Osteoblast (primary cell): Measurements from ENCODE around the gene GABBR2. TPM values are rescaled to one million over a fixed set of nuclear protein-coding genes. Genes with fewer than 3 reads are reported as not detected.

ENCODE experiments used
- DNase-seq: peaks from one replicate; pipeline ENCODE4 v3.0.0; 2011; ENCODE audit warnings: low spot score, mixed read lengths; ENCODE audit not compliant: insufficient read length; ENCODE audit errors: missing footprints
- H2AFZ ChIP-seq: 2 replicates; pipeline ENCODE4 v1.6.0; 2011; ENCODE audit warnings: mild to moderate bottlenecking, low read length
- H3K27ac ChIP-seq: 2 replicates; pipeline ENCODE4 v1.5.1; 2011; ENCODE audit warnings: mild to moderate bottlenecking, low read depth, low read length, moderate library complexity
- H3K27me3 ChIP-seq: 2 replicates; pipeline ENCODE4 v1.6.0; 2012; ENCODE audit warnings: mild to moderate bottlenecking, control low read depth, inconsistent platforms, low read length, moderate library complexity; ENCODE audit not compliant: insufficient read depth
- H3K36me3 ChIP-seq: 2 replicates; pipeline ENCODE4 v1.5.1; 2011; ENCODE audit warnings: mild to moderate bottlenecking, low read length, control low read depth, moderate library complexity; ENCODE audit not compliant: insufficient read depth
- H3K4me1 ChIP-seq: 2 replicates; pipeline ENCODE4 v1.5.1; 2011; ENCODE audit warnings: mild to moderate bottlenecking, low read length, control low read depth, moderate library complexity; ENCODE audit not compliant: insufficient read depth
- H3K4me2 ChIP-seq: 2 replicates; pipeline ENCODE4 v1.6.0; 2011; ENCODE audit warnings: mild to moderate bottlenecking, low read length; ENCODE audit not compliant: insufficient read depth
- H3K4me3 ChIP-seq: fragments of 200-600 bp; sonication (generic); 3 replicates; pipeline ENCODE4 v1.5.1; 2012; ENCODE audit warnings: mild to moderate bottlenecking, low read length, inconsistent platforms; ENCODE audit not compliant: insufficient read depth
- H3K79me2 ChIP-seq: 2 replicates; pipeline ENCODE4 v1.6.0; 2012; ENCODE audit warnings: mild to moderate bottlenecking, low read length, control low read depth, inconsistent platforms; ENCODE audit not compliant: insufficient read depth
- H3K9me3 ChIP-seq: 2 replicates; pipeline ENCODE4 v1.5.1; 2011; ENCODE audit warnings: low read depth, low read length, control low read depth
- H4K20me1 ChIP-seq: 2 replicates; pipeline ENCODE4 v1.6.0; 2012; ENCODE audit warnings: mild to moderate bottlenecking, low read length, control low read depth; ENCODE audit not compliant: insufficient read depth
- total RNA-seq: library from RNA; depleted of rRNA; stranded (reverse); fragments of >200 nt; gene quantifications from 2 replicates; pipeline ENCODE4 v1.2.3, GENCODE V29; 2012
- TF ChIP-seq, protein P1 (sequence below): IDR thresholded peaks from 2 replicates; pipeline ENCODE4 v1.5.1; 2011; ENCODE audit warnings: mild to moderate bottlenecking, low read depth, low read length, moderate library complexity; ENCODE audit errors: extremely low read depth

Gene GABBR2
- total RNA-seq, 1 donor: under 0.01 TPM

DNA sequence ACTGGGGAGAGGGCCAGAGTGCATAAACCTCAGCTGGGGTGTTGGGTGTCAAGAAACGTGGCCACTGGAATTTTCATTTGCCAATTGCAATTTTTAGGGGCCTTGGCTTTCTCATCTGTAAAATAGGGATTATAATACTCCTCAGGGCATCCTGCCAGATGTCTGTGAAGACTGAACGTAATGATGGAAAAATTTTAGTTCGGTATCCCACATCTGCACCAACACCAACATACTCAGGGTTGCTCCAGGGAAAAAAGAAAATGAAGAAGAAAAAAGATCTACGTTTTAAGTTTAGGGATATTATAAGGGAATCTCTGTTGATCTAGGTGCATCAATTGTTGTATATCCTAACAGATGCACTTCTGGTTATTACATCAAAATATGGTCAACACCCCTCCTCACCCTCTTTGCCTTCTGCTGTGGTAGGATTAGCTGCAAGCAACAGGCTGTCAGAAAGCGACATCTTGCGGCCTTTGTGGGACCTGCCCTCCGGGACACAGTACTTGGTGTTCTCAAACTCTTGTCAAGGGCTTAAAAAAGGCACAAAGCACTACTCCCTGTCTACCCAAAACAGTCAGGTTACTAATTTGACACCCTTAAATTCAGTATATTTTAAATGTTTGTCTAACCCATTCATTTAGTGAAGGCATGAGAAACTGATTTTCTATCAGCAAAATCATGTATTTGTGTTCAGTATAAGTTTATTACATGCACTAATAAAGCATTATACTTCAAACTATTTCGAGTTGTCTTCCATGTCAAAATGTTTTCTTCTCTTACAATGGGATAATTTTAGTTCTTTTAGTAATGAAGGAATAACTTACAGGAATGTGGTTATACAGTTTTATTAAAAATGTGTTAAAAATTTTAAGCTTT lies 445.0 kb downstream of the GABBR2 start:
- TF ChIP-seq, protein P1, sequence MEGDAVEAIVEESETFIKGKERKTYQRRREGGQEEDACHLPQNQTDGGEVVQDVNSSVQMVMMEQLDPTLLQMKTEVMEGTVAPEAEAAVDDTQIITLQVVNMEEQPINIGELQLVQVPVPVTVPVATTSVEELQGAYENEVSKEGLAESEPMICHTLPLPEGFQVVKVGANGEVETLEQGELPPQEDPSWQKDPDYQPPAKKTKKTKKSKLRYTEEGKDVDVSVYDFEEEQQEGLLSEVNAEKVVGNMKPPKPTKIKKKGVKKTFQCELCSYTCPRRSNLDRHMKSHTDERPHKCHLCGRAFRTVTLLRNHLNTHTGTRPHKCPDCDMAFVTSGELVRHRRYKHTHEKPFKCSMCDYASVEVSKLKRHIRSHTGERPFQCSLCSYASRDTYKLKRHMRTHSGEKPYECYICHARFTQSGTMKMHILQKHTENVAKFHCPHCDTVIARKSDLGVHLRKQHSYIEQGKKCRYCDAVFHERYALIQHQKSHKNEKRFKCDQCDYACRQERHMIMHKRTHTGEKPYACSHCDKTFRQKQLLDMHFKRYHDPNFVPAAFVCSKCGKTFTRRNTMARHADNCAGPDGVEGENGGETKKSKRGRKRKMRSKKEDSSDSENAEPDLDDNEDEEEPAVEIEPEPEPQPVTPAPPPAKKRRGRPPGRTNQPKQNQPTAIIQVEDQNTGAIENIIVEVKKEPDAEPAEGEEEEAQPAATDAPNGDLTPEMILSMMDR: peak; percentile 99
- Histone ChIP-seq H3K79me2 (no peaks in the 10 kb centered on the region), H3K27ac (no peak overlapping the region), H3K4me2 (no peak overlapping the region), H3K4me1 (no peaks in the 10 kb centered on the region), H2AFZ (no peak overlapping the region), H4K20me1 (no peaks in the 10 kb centered on the region), H3K27me3 (no peaks in the 10 kb centered on the region), H3K36me3 (no peaks in the 10 kb centered on the region), H3K9me3 (no peaks in the 10 kb centered on the region), H3K4me3 (no peak overlapping the region)
- peak; percentile 69 for DNase-seq

DNA sequence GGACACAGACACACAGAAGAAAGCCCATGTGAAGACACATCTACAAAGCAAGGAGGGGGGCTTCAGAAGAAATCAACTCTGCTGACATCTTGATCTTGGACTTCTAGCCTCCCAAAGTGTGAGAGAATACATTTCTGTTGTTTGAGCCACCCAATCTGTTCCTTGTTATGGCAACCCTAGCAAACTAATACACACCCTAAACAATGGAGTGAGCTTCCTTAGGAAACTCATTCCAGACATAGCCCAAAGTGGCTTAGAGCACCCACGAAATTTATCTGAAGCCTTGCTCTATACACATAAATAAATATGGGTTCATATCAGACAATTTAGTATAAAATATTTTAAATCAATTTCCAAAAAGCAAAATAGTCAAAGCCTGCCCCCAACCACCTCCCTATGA lies 445.7 kb downstream of the GABBR2 start:
- no peaks in the 10 kb centered on the region for H4K20me1 ChIP-seq
- no peak overlapping the region for H3K4me3 ChIP-seq
- no peaks in the 10 kb centered on the region for H3K79me2 ChIP-seq
- TF ChIP-seq, protein P1: no peak
- no peak overlapping the region for H3K27ac ChIP-seq
- H3K27me3 ChIP-seq: no peaks in the 10 kb centered on the region
- no peaks in the 10 kb centered on the region for H3K4me1 ChIP-seq
- no peak overlapping the region for H2AFZ ChIP-seq
- DNase-seq: no peak
- no peaks in the 10 kb centered on the region for H3K36me3 ChIP-seq
- H3K4me2 ChIP-seq: no peak overlapping the region
- H3K9me3 ChIP-seq: no peaks in the 10 kb centered on the region

DNA sequence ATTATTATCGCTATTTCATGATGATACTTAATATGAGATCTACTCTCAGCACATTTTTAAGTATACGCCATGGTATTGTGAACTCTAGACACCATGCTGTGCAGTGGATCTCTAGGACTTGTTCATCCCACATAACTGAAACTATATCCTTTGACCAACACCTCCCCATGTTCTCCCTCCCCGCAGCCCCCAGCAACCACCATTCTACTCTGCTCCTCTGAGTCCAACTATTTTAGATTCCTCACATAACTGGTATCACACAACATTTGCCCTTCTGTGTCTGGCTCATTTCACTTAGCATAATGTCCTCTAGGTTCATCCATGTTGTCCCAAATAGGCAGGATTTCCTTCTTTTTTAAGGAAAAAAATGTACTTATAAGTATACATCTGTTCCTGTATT lies 446.7 kb downstream of the GABBR2 start:
- Histone ChIP-seq H3K27me3 (no peaks in the 10 kb centered on the region), H3K79me2 (no peaks in the 10 kb centered on the region), H3K4me2 (no peak overlapping the region), H4K20me1 (no peaks in the 10 kb centered on the region), H2AFZ (peak overlapping the region; percentile 32), H3K9me3 (no peaks in the 10 kb centered on the region), H3K36me3 (no peaks in the 10 kb centered on the region), H3K4me1 (peaks cover under 1% of the 10 kb centered on the region), H3K27ac (no peak overlapping the region), H3K4me3 (no peak overlapping the region)
- TF ChIP-seq, protein P1: no peak
- DNase-seq: no peak

DNA sequence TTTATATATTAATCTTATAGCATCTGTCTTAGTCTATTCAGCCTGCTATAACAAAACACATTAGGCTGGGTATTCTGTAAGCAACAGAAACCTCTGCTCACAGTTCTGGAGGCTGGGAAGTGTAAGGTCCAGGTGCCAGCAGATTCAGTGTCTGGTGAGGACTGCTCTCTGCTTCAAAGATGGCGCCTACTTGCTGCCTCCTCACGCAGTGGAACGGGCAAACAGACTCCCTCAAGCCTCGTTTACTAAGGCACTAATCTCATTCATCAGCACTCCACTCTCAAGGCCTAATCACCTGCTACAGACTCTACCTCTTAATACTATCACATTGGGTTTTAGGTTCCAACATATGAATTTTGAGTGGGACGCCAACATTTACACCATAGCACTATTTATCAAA lies 448.1 kb downstream of the GABBR2 start:
- no peak for DNase-seq
- Histone ChIP-seq H4K20me1 (no peaks in the 10 kb centered on the region), H3K9me3 (no peaks in the 10 kb centered on the region), H3K36me3 (no peaks in the 10 kb centered on the region), H3K4me3 (no peak overlapping the region), H3K4me1 (peaks cover 6% of the 10 kb centered on the region), H2AFZ (peak overlapping the region; percentile 36), H3K4me2 (no peak overlapping the region), H3K79me2 (peaks cover 5% of the 10 kb centered on the region), H3K27me3 (no peaks in the 10 kb centered on the region), H3K27ac (no peak overlapping the region)
- TF ChIP-seq, protein P1: no peak
